Common myeloid progenitor, CD34-positive (primary cell): ENCODE measurements around the gene UBE2L6.

Experiments
- CTCF ChIA-PET: fragments of 350-600 bp; sonication (Branson Sonifier 250); formaldehyde crosslinking; loops from one replicate; lab custom pipeline; 2021; ENCODE audit warnings: antibody characterized with exemption; lab: Charles Lee
- POLR2A ChIA-PET: fragments of 350-600 bp; sonication (Branson Sonifier 250); formaldehyde crosslinking; loops from one replicate; lab custom pipeline; 2021; ENCODE audit warnings: antibody characterized with exemption; lab: Charles Lee
- DNase-seq, 3 donors: peaks; one replicate each; pipeline versions ENCODE4 v3.0.0 to v3.0.0-alpha.2; 2013
- H3K27ac ChIP-seq, 2 experiments: 1 replicate in 1 of 2; 2 replicates in 1 of 2; pipeline ENCODE4 v1.7.0; 2013; ENCODE audit warnings: inconsistent platforms in 2 of 2, low read length in 2 of 2, mild to moderate bottlenecking in 2 of 2, low read depth in 1 of 2, moderate library complexity in 1 of 2; ENCODE audit not compliant: severe bottlenecking in 2 of 2, insufficient read depth in 1 of 2, poor library complexity in 1 of 2
- H3K27me3 ChIP-seq, 5 experiments: replicated peaks in 2 of 5; 1 replicate in 3 of 5; 2 replicates in 2 of 5; pipeline versions ENCODE4 v1.6.1 to v1.7.0; 2013; ENCODE audit warnings: low read length in 4 of 5, mild to moderate bottlenecking in 2 of 5, moderate library complexity in 2 of 5, inconsistent platforms in 1 of 5; ENCODE audit not compliant: insufficient read depth in 5 of 5, control insufficient read depth in 4 of 5
- H3K36me3 ChIP-seq, 4 experiments: 1 replicate in 2 of 4; 2 replicates in 2 of 4; pipeline versions ENCODE4 v1.6.1 to v1.7.0; 2013; ENCODE audit warnings: low read length in 3 of 4, control low read depth in 1 of 4, mild to moderate bottlenecking in 1 of 4; ENCODE audit not compliant: control insufficient read depth in 4 of 4, insufficient read depth in 4 of 4
- H3K4me1 ChIP-seq, 4 experiments: 1 replicate in 3 of 4; 2 replicates in 1 of 4; pipeline versions ENCODE4 v1.6.1 to v1.7.1; 2013; ENCODE audit warnings: low read length in 3 of 4, mild to moderate bottlenecking in 3 of 4, control low read depth in 1 of 4, inconsistent platforms in 1 of 4, moderate library complexity in 1 of 4; ENCODE audit not compliant: control insufficient read depth in 4 of 4, insufficient read depth in 4 of 4; ENCODE audit errors: control extremely low read depth in 1 of 4
- H3K4me3 ChIP-seq, 7 experiments: 1 replicate in 4 of 7; 2 replicates in 3 of 7; pipeline versions ENCODE4 v1.5.1 to v1.7.0; 2013; ENCODE audit warnings: mild to moderate bottlenecking in 7 of 7, low read length in 6 of 7, moderate library complexity in 6 of 7, inconsistent platforms in 2 of 7, low read depth in 2 of 7, control low read depth in 1 of 7; ENCODE audit not compliant: insufficient read depth in 4 of 7, control insufficient read depth in 1 of 7; ENCODE audit errors: extremely low read depth in 1 of 7
- H3K9me3 ChIP-seq, 5 experiments: 1 replicate in 4 of 5; 2 replicates in 1 of 5; pipeline versions ENCODE4 v1.6.1 to v1.7.1; 2013; ENCODE audit warnings: low read length in 4 of 5, mild to moderate bottlenecking in 2 of 5, inconsistent platforms in 1 of 5, low read depth in 1 of 5, moderate library complexity in 1 of 5; ENCODE audit not compliant: control insufficient read depth in 4 of 5, insufficient read depth in 2 of 5; ENCODE audit errors: control extremely low read depth in 1 of 5
- WGBS: methylation state at CpG from one replicate; pipeline ENCODE4 v1.1.5; 2013; ENCODE audit not compliant: insufficient coverage; 5-methylcytosine and 5-hydroxymethylcytosine counted together

The UBE2L6 gene

GRCh38 chr11:57502870-57503269, 64.6 kb downstream of the UBE2L6 start:
- peaks cover 0 to 11% (median 5%) of the 10 kb centered on the region in 4 experiments for H3K4me1 ChIP-seq
- CTCF ChIA-PET, result interaction anchor here (1.2 to 18.0 kb wide), 11 partner anchors 9 to 138 kb away, joined by 3 to 410 read pairs (median 10); partner anchors contain the start of genes SLC43A1 and TIMM10
- H3K27ac ChIP-seq, result no peak overlapping the region
- H3K4me3 ChIP-seq, result no peak overlapping the region
- no peak for DNase-seq
- H3K27me3 ChIP-seq, result no peaks in the 10 kb centered on the region
- H3K9me3 ChIP-seq, result no peaks in the 10 kb centered on the region
- POLR2A ChIA-PET, result no interaction called here
- peaks cover 7 to 63% (median 34%) of the 10 kb centered on the region in 4 experiments for H3K36me3 ChIP-seq

- Histone ChIP-seq H3K4me3 (no peak overlapping the region), H3K36me3 (peaks cover 7 to 66% (median 36%) of the 10 kb centered on the region in 4 experiments), H3K4me1 (peaks cover 0 to 11% (median 5%) of the 10 kb centered on the region in 4 experiments), H3K27me3 (no peaks in the 10 kb centered on the region), H3K9me3 (no peaks in the 10 kb centered on the region), H3K27ac (no peak overlapping the region)
- no peak for DNase-seq
- CTCF ChIA-PET, result interaction anchor here (0.8 to 18.0 kb wide), 15 partner anchors 9 to 139 kb away, joined by 3 to 410 read pairs (median 6); partner anchors contain the start of genes SLC43A1 and TIMM10
- 100% methylated on average over 3 of the region's 3 CpGs for WGBS
- POLR2A ChIA-PET, result no interaction called here
Measured at GRCh38 chr11:57502376-57502775, 65.1 kb downstream of the UBE2L6 start.

GRCh38 chr11:57501953-57502352, 65.5 kb downstream of the UBE2L6 start:
- H3K4me3 ChIP-seq, result no peak overlapping the region
- CTCF ChIA-PET, result interaction anchor here (0.8 to 18.0 kb wide), 15 partner anchors 9 to 139 kb away, joined by 3 to 410 read pairs (median 6); partner anchors contain the start of genes SLC43A1 and TIMM10
- POLR2A ChIA-PET, result no interaction called here
- WGBS, result 100% methylated on average over 3 of the region's 4 CpGs
- H3K4me1 ChIP-seq, result peaks cover 0 to 11% (median 5%) of the 10 kb centered on the region in 4 experiments
- H3K9me3 ChIP-seq, result no peaks in the 10 kb centered on the region
- no peak overlapping the region for H3K27ac ChIP-seq
- DNase-seq, result no peak
- H3K27me3 ChIP-seq, result no peaks in the 10 kb centered on the region
- H3K36me3 ChIP-seq, result peaks cover 7 to 69% (median 38%) of the 10 kb centered on the region in 4 experiments
